ENCODE measurements around the gene PPP1R12A. TPM values are rescaled to one million over a fixed set of nuclear protein-coding genes. Genes with fewer than 3 reads are reported as not detected.

PPP1R12A gene
- polyA plus RNA-seq, 3 donors: 26.2 to 57.2 (median 33.1) TPM

- Histone ChIP-seq H3K27ac (ENCODE audit: low read depth in 1 of 2, low read length in 2 of 2) (no peak overlapping the region), H3K4me2 (replicated peaks; ENCODE audit: extremely low read depth, low read length, poor library complexity, severe bottlenecking) (no peak overlapping the region), H3K9ac (ENCODE audit: insufficient read depth, low read length, poor library complexity, severe bottlenecking) (no peak overlapping the region), H3K9me3 (replicated peaks in 1 of 2; ENCODE audit: control insufficient read depth in 1 of 2, insufficient read depth in 1 of 2, low read length in 2 of 2) (peaks cover 0 to 7% of the 10 kb centered on the region in 2 donors), H4K20me1 (ENCODE audit: insufficient read depth, low read length) (peaks cover 96% of the 10 kb centered on the region), H2AFZ (ENCODE audit: insufficient read depth, low read depth, low read length, poor library complexity, severe bottlenecking) (no peak overlapping the region), H3K4me3 (replicated peaks in 1 of 3; ENCODE audit: low read depth in 2 of 3, low read length in 3 of 3) (no peak overlapping the region), H3K27me3 (ENCODE audit: control insufficient read depth in 2 of 2, insufficient read depth in 2 of 2, low read length in 2 of 2) (no peaks in the 10 kb centered on the region), H3K4me1 (ENCODE audit: control insufficient read depth in 1 of 2, insufficient read depth in 2 of 2, low read length in 2 of 2) (no peaks in the 10 kb centered on the region), H3K36me3 (replicated peaks in 1 of 2; ENCODE audit: control insufficient read depth in 1 of 2, insufficient read depth in 2 of 2, low read length in 2 of 2) (peaks cover 0 to 11% of the 10 kb centered on the region in 2 donors), H3K79me2 (ENCODE audit: insufficient read depth, low read length) (peaks cover 97% of the 10 kb centered on the region)
- no peak for DNase-seq
- Mint-ChIP-seq H3K4me3 (no peak overlapping the region), H3K36me3 (peaks cover 4 to 13% of the 10 kb centered on the region in 2 donors), H3K27ac (peak overlapping the region in 1 of 7 donors; percentile 37), H3K9me3 (peaks cover 4 to 16% (median 10%) of the 10 kb centered on the region in 7 donors), H3K27me3 (ENCODE audit: low read depth in 3 of 3) (no peaks in the 10 kb centered on the region), H3K4me1 (peaks cover 6% of the 10 kb centered on the region)
- no peak for TF ChIP-seq CTCF (IDR thresholded peaks at IDR 0.05)
- WGBS (ENCODE audit: insufficient coverage): no CpG with 5 or more reads among the region's 1 CpG
- intact Hi-C loops (cut with micrococcal nuclease): no loop called here
Observed at GRCh38 chr12:79850610-79851299, 84.1 kb downstream of the PPP1R12A start.

GRCh38 chr12:79848339-79848738 is 86.6 kb downstream of the PPP1R12A start:
- peaks cover 0 to 7% of the 10 kb centered on the region in 2 donors for H3K9me3 ChIP-seq (replicated peaks in 1 of 2; ENCODE audit: control insufficient read depth in 1 of 2, insufficient read depth in 1 of 2, low read length in 2 of 2)
- H3K36me3 ChIP-seq (replicated peaks in 1 of 2; ENCODE audit: control insufficient read depth in 1 of 2, insufficient read depth in 2 of 2, low read length in 2 of 2): peaks cover 16 to 30% of the 10 kb centered on the region in 2 donors
- no peak for TF ChIP-seq CTCF (IDR thresholded peaks at IDR 0.05)
- no peaks in the 10 kb centered on the region for H3K4me1 ChIP-seq (ENCODE audit: control insufficient read depth in 1 of 2, insufficient read depth in 2 of 2, low read length in 2 of 2)
- no peak overlapping the region for H3K4me2 ChIP-seq (replicated peaks; ENCODE audit: extremely low read depth, low read length, poor library complexity, severe bottlenecking)
- H3K79me2 ChIP-seq (ENCODE audit: insufficient read depth, low read length): peaks cover 91% of the 10 kb centered on the region
- no peak overlapping the region for H3K4me3 ChIP-seq (replicated peaks in 1 of 3; ENCODE audit: low read depth in 2 of 3, low read length in 3 of 3)
- H3K27me3 ChIP-seq (ENCODE audit: control insufficient read depth in 2 of 2, insufficient read depth in 2 of 2, low read length in 2 of 2): no peaks in the 10 kb centered on the region
- Mint-ChIP-seq H3K36me3 (peaks cover 15 to 23% of the 10 kb centered on the region in 2 donors), H3K27me3 (ENCODE audit: low read depth in 3 of 3) (no peaks in the 10 kb centered on the region), H3K9me3 (peaks cover 4 to 13% (median 10%) of the 10 kb centered on the region in 7 donors), H3K27ac (no peak overlapping the region), H3K4me1 (peaks cover 6% of the 10 kb centered on the region), H3K4me3 (no peak overlapping the region)
- no peak overlapping the region for H2AFZ ChIP-seq (ENCODE audit: insufficient read depth, low read depth, low read length, poor library complexity, severe bottlenecking)
- no CpG with 5 or more reads among the region's 4 CpGs for WGBS (ENCODE audit: insufficient coverage)
- no peak overlapping the region for H3K27ac ChIP-seq (ENCODE audit: low read depth in 1 of 2, low read length in 2 of 2)
- peak in 1 of 3 donors; percentile 15 for DNase-seq
- intact Hi-C loops (cut with micrococcal nuclease): no loop called here
- peaks cover 93% of the 10 kb centered on the region for H4K20me1 ChIP-seq (ENCODE audit: insufficient read depth, low read length)
- H3K9ac ChIP-seq (ENCODE audit: insufficient read depth, low read length, poor library complexity, severe bottlenecking): no peak overlapping the region

All from CD14-positive monocyte (primary cell).